GM23338 (cell line): Measurements from ENCODE around the gene LYSMD3. TPM values are rescaled to one million over a fixed set of nuclear protein-coding genes. Genes with fewer than 3 reads are reported as not detected.

Source experiments
- ATAC-seq: fragments of 200-7000 bp; cut with Tn5 transposase; 3 replicates; pipeline ENCODE4 v1.9.1; 2020
- DNase-seq: peaks from one replicate; pipeline ENCODE4 v3.0.0-alpha.2; 2015; ENCODE audit warnings: low spot score
- H2AFZ ChIP-seq: fragments of 200-600 bp; sonication (generic); 2 replicates; pipeline ENCODE4 v1.8.0; 2016; ENCODE audit warnings: antibody characterized with exemption, mild to moderate bottlenecking, moderate library complexity
- H3F3A ChIP-seq: fragments of 200-600 bp; sonication (generic); replicated peaks from 2 replicates; pipeline ENCODE4 v1.8.0; 2017; ENCODE audit warnings: antibody characterized with exemption, mixed run types, low read depth
- H3K27ac ChIP-seq: fragments of 200-600 bp; sonication (generic); 2 replicates; pipeline ENCODE4 v1.6.1; 2016; ENCODE audit warnings: low read depth
- H3K27me3 ChIP-seq: fragments of 200-600 bp; sonication (generic); 2 replicates; pipeline ENCODE4 v1.8.0; 2016; ENCODE audit warnings: mild to moderate bottlenecking, mixed run types, moderate library complexity; ENCODE audit not compliant: insufficient read depth
- H3K36me3 ChIP-seq: fragments of 200-600 bp; sonication (generic); 2 replicates; pipeline ENCODE4 v1.8.0; 2016; ENCODE audit warnings: mild to moderate bottlenecking; ENCODE audit not compliant: insufficient read depth
- H3K4me1 ChIP-seq: fragments of 200-600 bp; sonication (generic); 2 replicates; pipeline ENCODE4 v1.8.0; 2016; ENCODE audit warnings: mild to moderate bottlenecking, moderate library complexity; ENCODE audit not compliant: insufficient read depth
- H3K4me2 ChIP-seq: fragments of 200-600 bp; sonication (generic); 2 replicates; pipeline ENCODE4 v1.7.1; 2017; ENCODE audit warnings: mixed run types
- H3K4me3 ChIP-seq: fragments of 200-600 bp; sonication (generic); 2 replicates; pipeline ENCODE4 v1.6.1; 2016; ENCODE audit warnings: mixed run types
- H3K79me2 ChIP-seq: fragments of 200-600 bp; sonication (generic); replicated peaks from 2 replicates; pipeline ENCODE4 v1.8.0; 2017; ENCODE audit warnings: mild to moderate bottlenecking; ENCODE audit not compliant: insufficient read depth
- H3K9me2 ChIP-seq: fragments of 200-600 bp; sonication (generic); 2 replicates; pipeline ENCODE4 v1.8.0; 2017; ENCODE audit not compliant: insufficient read depth
- H4K20me1 ChIP-seq: fragments of 200-600 bp; sonication (generic); replicated peaks from 2 replicates; pipeline ENCODE4 v1.8.0; 2017; ENCODE audit warnings: mild to moderate bottlenecking; ENCODE audit not compliant: insufficient read depth
- H3K27ac Mint-ChIP-seq: 2 replicates; pipeline ENCODE4 v1.8.0; 2020; ENCODE audit warnings: inconsistent platforms, mild to moderate bottlenecking, moderate library complexity, mixed read lengths
- H3K27me3 Mint-ChIP-seq: 3 replicates; pipeline ENCODE4 v1.8.0; 2022; ENCODE audit warnings: low read depth, mild to moderate bottlenecking, moderate library complexity, mixed read lengths, inconsistent platforms; ENCODE audit not compliant: insufficient read depth, poor library complexity
- H3K36me3 Mint-ChIP-seq: 3 replicates; pipeline ENCODE4 v1.8.0; 2021; ENCODE audit warnings: low read depth, mild to moderate bottlenecking, inconsistent platforms, moderate library complexity, mixed read lengths
- H3K4me1 Mint-ChIP-seq: 3 replicates; pipeline ENCODE4 v1.8.0; 2020; ENCODE audit warnings: mild to moderate bottlenecking, inconsistent platforms, mixed read lengths
- H3K4me3 Mint-ChIP-seq: 3 replicates; pipeline ENCODE4 v1.8.0; 2021; ENCODE audit warnings: moderate library complexity, mild to moderate bottlenecking, inconsistent platforms, mixed read lengths
- H3K9me3 Mint-ChIP-seq: 3 replicates; pipeline ENCODE4 v1.8.0; 2020; ENCODE audit warnings: moderate library complexity, mild to moderate bottlenecking, inconsistent platforms, mixed read lengths
- CREB1 ChIP-seq: fragments of 250-450 bp; sonication (Bioruptor Pico); IDR thresholded peaks from 2 replicates; pipeline ENCODE4 v1.5.0; 2020; ENCODE audit warnings: low read depth, mild to moderate bottlenecking, moderate library complexity
- CTCF ChIP-seq, 2 experiments: fragments of 200-600 bp in 1 of 2; sonication (generic) in 1 of 2; conservative IDR thresholded peaks; 2 replicates each; pipeline versions ENCODE4 v1.5.1 to v1.6.1; 2016 to 2017; ENCODE audit warnings: antibody characterized with exemption in 2 of 2, low read depth in 2 of 2, mild to moderate bottlenecking in 2 of 2, moderate library complexity in 1 of 2
- EZH2phosphoT487 ChIP-seq: fragments of 200-600 bp; sonication (generic); IDR thresholded peaks from one replicate; pipeline ENCODE4 v1.8.1; 2018; ENCODE audit warnings: antibody characterized with exemption; ENCODE audit not compliant: unreplicated experiment
- NANOG ChIP-seq: IDR thresholded peaks from 2 replicates; pipeline ENCODE4 v1.6.1; 2016; ENCODE audit warnings: antibody characterized with exemption, borderline replicate concordance
- POLR2AphosphoS5 ChIP-seq: IDR thresholded peaks from 2 replicates; pipeline ENCODE4 v1.6.1; 2016; ENCODE audit warnings: antibody characterized with exemption, low read depth
- ZNF462 ChIP-seq: fragments of 250-450 bp; sonication (Bioruptor Pico); IDR thresholded peaks from 2 replicates; pipeline ENCODE4 v1.5.0; 2020; ENCODE audit warnings: mild to moderate bottlenecking, moderate library complexity
- polyA plus RNA-seq: library from polyadenylated mRNA; unstranded; fragments of >200 nt; fragmentation: Nextera tagmentation; extraction: Ambion mirVana; gene quantifications from 2 replicates; pipeline ENCODE4 v1.2.1, GENCODE V29; 2016
- total RNA-seq: library from RNA; depleted of rRNA; stranded (reverse); fragments of >200 nt; shearing (Covaris generic); gene quantifications from 2 replicates; pipeline ENCODE4 v1.2.3, GENCODE V29; 2014

Gene LYSMD3
- total and polyA plus RNA-seq, 2 experiments from 2014 or later: 10.7 to 19.6 TPM

- peaks cover 25% of the 10 kb centered on the region for H3K4me1 ChIP-seq
- Mint-ChIP-seq H3K27me3 (peaks cover 2% of the 10 kb centered on the region), H3K36me3 (peaks cover 9% of the 10 kb centered on the region), H3K9me3 (no peaks in the 10 kb centered on the region; the same call in 2 of the 3 replicates), H3K4me3 (peak overlapping the region; percentile 97), H3K4me1 (peaks cover 26% of the 10 kb centered on the region), H3K27ac (peak overlapping the region; percentile 42; the same call in 1 of the 2 replicates)
- TF ChIP-seq CTCF (conservative IDR thresholded peaks at IDR 0.05; ENCODE audit: low read depth in 2 of 2): no peak
- no peak for TF ChIP-seq POLR2AphosphoS5
- 0 out of 2 replicates have a peak, but pooled peaks have one; percentile 30 for TF ChIP-seq CREB1 (CRISPR knock-in tag)
- TF ChIP-seq ZNF462: no peak
- no peak for TF ChIP-seq EZH2phosphoT487
- TF ChIP-seq NANOG: no peak
- no peaks in the 10 kb centered on the region for H3K9me2 ChIP-seq
- no peak overlapping the region for H3K27ac ChIP-seq
- DNase-seq: peak; percentile 17
- H3K4me3 ChIP-seq: peak overlapping the region; percentile 91
- H3K4me2 ChIP-seq: peak overlapping the region; percentile 89
- H3K36me3 ChIP-seq: no peaks in the 10 kb centered on the region; the same call in 1 of the 2 replicates
- ATAC-seq: peak; percentile 2
- no peaks in the 10 kb centered on the region for H3K27me3 ChIP-seq
- H2AFZ ChIP-seq: peak overlapping the region; percentile 93
- no peaks in the 10 kb centered on the region for H4K20me1 ChIP-seq
- no peaks in the 10 kb centered on the region for H3F3A ChIP-seq
- peaks cover 34% of the 10 kb centered on the region for H3K79me2 ChIP-seq
These were observed 687 bp downstream of the LYSMD3 start for GRCh38 chr5:90528601-90529193.
